WERI-Rb-1 (cell line): ENCODE results near the gene MMAB.

ENCODE experiments used
- DNase-seq: peaks from one replicate; pipeline ENCODE4 v3.0.0-alpha.2; 2020
- H3K27ac ChIP-seq: fragments of 250-450 bp; sonication (Bioruptor Pico); 2 replicates; pipeline ENCODE4 v1.5.1; 2020; ENCODE audit warnings: mild to moderate bottlenecking, moderate library complexity
- H3K27me3 ChIP-seq: fragments of 250-450 bp; sonication (Bioruptor Pico); 2 replicates; pipeline ENCODE4 v1.5.1; 2021; ENCODE audit warnings: mild to moderate bottlenecking, low read depth, moderate library complexity; ENCODE audit not compliant: insufficient read depth, severe bottlenecking
- H3K36me3 ChIP-seq: fragments of 250-450 bp; sonication (Bioruptor Pico); 2 replicates; pipeline ENCODE4 v1.5.1; 2020; ENCODE audit warnings: mild to moderate bottlenecking, moderate library complexity
- H3K4me3 ChIP-seq: 2 replicates; pipeline ENCODE4 v1.5.1; 2011; ENCODE audit warnings: low read depth, mild to moderate bottlenecking, control low read depth, low read length
- H3K9me3 ChIP-seq: fragments of 250-450 bp; sonication (Bioruptor Pico); 2 replicates; pipeline ENCODE4 v1.5.1; 2021; ENCODE audit warnings: mild to moderate bottlenecking, moderate library complexity; ENCODE audit not compliant: severe bottlenecking
- TF ChIP-seq, protein P1 (sequence below): IDR thresholded peaks from 2 replicates; pipeline ENCODE4 v1.5.1; 2011; ENCODE audit warnings: low read depth, mild to moderate bottlenecking, control low read depth, inconsistent platforms, low read length

Gene MMAB

DNA sequence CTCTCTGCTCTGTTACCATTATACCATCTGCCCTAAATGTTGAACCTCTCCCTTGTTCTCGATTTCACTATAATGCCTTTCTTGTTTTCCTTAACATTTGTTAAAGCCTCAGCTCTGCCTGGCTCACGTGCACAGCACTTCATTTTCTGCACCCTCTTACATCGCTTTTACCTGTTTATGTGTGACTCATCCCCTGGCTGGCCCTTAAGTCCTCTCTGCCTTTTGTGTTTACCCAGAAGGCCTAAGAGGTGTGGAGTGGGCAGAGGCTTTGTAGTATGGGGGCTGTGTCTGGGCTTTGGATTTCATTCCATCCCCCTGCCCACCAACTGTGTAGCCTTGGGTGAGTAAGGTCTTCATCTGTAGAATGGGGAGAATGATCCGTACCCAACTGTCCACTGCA lies 59.3 kb downstream of the MMAB start:
- DNase-seq: no peak
- peaks cover 40% of the 10 kb centered on the region for H3K36me3 ChIP-seq
- no peak overlapping the region for H3K4me3 ChIP-seq
- H3K27me3 ChIP-seq: no peaks in the 10 kb centered on the region
- H3K27ac ChIP-seq: no peak overlapping the region
- TF ChIP-seq, protein P1, sequence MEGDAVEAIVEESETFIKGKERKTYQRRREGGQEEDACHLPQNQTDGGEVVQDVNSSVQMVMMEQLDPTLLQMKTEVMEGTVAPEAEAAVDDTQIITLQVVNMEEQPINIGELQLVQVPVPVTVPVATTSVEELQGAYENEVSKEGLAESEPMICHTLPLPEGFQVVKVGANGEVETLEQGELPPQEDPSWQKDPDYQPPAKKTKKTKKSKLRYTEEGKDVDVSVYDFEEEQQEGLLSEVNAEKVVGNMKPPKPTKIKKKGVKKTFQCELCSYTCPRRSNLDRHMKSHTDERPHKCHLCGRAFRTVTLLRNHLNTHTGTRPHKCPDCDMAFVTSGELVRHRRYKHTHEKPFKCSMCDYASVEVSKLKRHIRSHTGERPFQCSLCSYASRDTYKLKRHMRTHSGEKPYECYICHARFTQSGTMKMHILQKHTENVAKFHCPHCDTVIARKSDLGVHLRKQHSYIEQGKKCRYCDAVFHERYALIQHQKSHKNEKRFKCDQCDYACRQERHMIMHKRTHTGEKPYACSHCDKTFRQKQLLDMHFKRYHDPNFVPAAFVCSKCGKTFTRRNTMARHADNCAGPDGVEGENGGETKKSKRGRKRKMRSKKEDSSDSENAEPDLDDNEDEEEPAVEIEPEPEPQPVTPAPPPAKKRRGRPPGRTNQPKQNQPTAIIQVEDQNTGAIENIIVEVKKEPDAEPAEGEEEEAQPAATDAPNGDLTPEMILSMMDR: no peak
- H3K9me3 ChIP-seq: no peaks in the 10 kb centered on the region

DNA sequence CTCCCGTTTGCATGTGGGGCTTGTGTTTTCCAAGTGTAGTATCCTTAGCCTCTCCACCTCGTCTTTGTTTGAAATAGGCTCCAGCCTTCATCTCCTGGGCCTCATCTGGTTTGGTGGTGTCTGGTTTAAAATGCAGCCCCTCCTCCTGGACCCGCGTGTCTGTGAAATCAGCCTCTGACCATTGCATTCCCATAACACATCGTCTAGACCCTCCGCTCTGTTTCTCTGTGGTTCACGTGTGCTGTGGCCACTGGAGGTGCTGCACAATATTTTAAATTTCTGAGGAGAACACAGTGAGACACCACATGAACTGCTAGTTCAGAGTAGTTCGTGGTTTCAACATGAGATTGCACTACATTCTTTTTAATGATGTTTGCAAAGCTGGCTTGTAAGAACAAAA lies 60.3 kb downstream of the MMAB start:
- H3K4me3 ChIP-seq: no peak overlapping the region
- no peaks in the 10 kb centered on the region for H3K9me3 ChIP-seq
- TF ChIP-seq, protein P1: no peak
- H3K27ac ChIP-seq: no peak overlapping the region
- DNase-seq: no peak
- H3K27me3 ChIP-seq: no peaks in the 10 kb centered on the region
- H3K36me3 ChIP-seq: peaks cover 45% of the 10 kb centered on the region

DNA sequence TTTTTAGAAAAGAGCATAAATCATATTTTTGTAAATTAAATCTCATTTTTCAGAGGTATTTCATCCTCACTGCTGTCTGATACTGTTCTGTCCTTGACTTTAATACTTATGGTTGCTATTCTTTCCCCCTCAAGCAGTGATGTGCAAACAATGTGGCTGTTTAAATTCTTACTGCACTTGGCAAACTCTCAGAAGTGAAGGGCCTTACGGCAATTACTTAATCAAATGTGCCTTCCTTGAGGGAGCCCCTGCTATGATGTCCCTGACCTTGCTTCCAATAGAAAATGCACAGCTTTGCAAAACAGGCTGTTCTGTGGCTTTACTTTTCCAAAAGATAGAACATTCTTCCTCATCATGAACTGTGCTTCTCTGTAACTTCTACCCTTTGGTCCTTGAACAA lies 60.7 kb downstream of the MMAB start:
- no peak overlapping the region for H3K27ac ChIP-seq

DNA sequence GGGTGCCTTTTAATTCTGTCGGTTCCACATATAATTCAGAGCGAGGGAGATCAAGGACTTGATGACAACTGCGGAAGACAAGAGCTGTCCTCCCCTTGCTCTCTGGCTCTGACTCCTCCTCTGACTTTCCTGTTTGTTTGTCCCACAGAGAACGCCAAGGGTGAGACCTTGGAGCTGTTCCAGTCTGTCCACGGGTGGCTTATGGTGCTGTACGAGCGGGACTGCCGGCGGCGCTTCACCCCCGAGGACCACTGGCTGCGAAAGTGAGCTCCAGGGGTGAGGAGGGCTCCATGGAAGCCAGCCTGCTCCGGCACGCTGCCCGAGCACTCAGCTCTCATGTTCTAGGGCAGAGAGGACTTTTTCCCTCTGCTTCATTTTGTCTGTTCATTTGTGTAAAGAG lies 63.1 kb downstream of the MMAB start:
- no peak for DNase-seq
- no peak overlapping the region for H3K27ac ChIP-seq
- H3K27me3 ChIP-seq: no peaks in the 10 kb centered on the region
- H3K4me3 ChIP-seq: no peak overlapping the region
- H3K36me3 ChIP-seq: peaks cover 54% of the 10 kb centered on the region
- TF ChIP-seq, protein P1: no peak
- no peaks in the 10 kb centered on the region for H3K9me3 ChIP-seq

More for the DNA sequence above, 60.7 kb downstream of the MMAB start:
- no peak for DNase-seq
- Histone ChIP-seq H3K9me3 (no peaks in the 10 kb centered on the region), H3K4me3 (no peak overlapping the region), H3K36me3 (peaks cover 47% of the 10 kb centered on the region), H3K27me3 (no peaks in the 10 kb centered on the region)
- TF ChIP-seq, protein P1: no peak

DNA sequence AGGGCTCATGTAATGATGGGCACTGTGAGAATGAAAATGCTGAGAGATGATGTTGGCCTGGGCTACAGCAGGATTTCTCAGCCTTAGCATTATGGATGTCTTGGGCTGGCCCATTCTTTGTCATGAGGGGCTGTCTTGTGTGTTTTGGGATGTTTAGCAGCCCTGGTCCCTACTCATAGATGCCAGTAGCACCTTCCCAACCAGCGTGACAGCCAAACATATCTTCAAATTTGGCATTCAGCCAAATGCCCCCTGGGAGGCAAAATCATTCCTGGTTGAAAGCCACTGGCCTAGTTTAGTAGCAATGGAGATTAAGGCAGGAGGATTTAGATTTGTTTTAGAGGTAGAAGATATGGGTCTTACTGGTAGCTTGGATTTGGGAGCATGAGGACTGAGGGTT lies 69.2 kb downstream of the MMAB start:
- no peak overlapping the region for H3K27ac ChIP-seq
- H3K36me3 ChIP-seq: peaks cover 66% of the 10 kb centered on the region
- no peak overlapping the region for H3K4me3 ChIP-seq
- DNase-seq: no peak
- no peaks in the 10 kb centered on the region for H3K9me3 ChIP-seq
- TF ChIP-seq, protein P1: no peak
- H3K27me3 ChIP-seq: no peaks in the 10 kb centered on the region
